Effector memory CD4-positive, alpha-beta T cell (primary cell): ENCODE results near the gene NPAS3.

Source experiments
- DNase-seq, 3 donors: peaks; one replicate each; pipeline ENCODE4 v3.0.0-alpha.2; 2020
- H3K27ac ChIP-seq: 2 replicates; pipeline ENCODE4 v1.7.0; 2013; ENCODE audit warnings: mild to moderate bottlenecking, low read length, moderate library complexity; ENCODE audit not compliant: insufficient read depth, poor library complexity, severe bottlenecking
- H3K27me3 ChIP-seq: replicated peaks from 2 replicates; pipeline ENCODE4 v1.7.0; 2013; ENCODE audit warnings: mild to moderate bottlenecking, low read length; ENCODE audit not compliant: insufficient read depth, control insufficient read depth, poor library complexity, severe bottlenecking
- H3K36me3 ChIP-seq: 2 replicates; pipeline ENCODE4 v1.7.0; 2013; ENCODE audit warnings: mild to moderate bottlenecking, low read length, moderate library complexity; ENCODE audit not compliant: control insufficient read depth, insufficient read depth
- H3K4me1 ChIP-seq: 2 replicates; pipeline ENCODE4 v1.7.0; 2013; ENCODE audit warnings: low read length, mild to moderate bottlenecking; ENCODE audit not compliant: control insufficient read depth, insufficient read depth, poor library complexity, severe bottlenecking
- H3K4me3 ChIP-seq: 2 replicates; pipeline ENCODE4 v1.7.0; 2013; ENCODE audit warnings: low read length, low read depth, mild to moderate bottlenecking; ENCODE audit not compliant: insufficient read depth, poor library complexity, severe bottlenecking
- H3K9me3 ChIP-seq: 2 replicates; pipeline ENCODE4 v1.7.0; 2013; ENCODE audit warnings: mild to moderate bottlenecking, low read length, moderate library complexity; ENCODE audit not compliant: control insufficient read depth
- total RNA-seq, 3 donors: gene quantifications; one replicate each; lab custom pipeline; 2026; lab: John Stamatoyannopoulos, UW

The NPAS3 gene
- 0 reads per million in 3 donors for total RNA-seq

DNA sequence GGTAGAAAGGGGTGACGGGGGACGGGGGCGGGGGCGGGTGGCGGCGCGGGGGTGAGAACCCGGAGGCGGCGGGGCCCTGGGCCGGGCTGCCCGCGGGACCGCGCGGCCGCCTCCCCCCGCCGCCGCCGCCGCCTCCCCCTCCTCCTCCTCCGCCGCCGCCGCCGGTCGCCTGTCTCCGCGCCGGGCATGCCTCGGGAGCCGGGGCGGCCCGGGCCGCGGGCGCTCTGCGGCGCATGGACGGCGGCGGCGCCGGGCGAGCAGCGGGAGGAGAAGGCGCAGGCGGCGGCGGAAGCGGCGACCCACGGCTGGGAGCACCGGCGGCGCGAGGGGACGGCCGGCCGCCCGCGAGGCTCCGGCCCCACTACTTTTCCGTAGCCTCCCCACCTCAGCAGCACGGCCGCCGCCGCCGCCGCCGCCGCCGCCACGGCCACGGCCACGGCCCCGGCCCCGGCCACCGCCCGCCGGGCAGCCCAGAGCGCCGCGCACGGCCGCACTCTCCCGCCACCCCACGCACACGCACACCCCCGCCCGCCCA is at the start of gene NPAS3:
Gene NPAS3 (plus strand): TSS at position 161 of the 535 bp plus-strand sequence.
- Histone ChIP-seq H3K4me3 (peak within 1 kb of the TSS; percentile 49), H3K27ac (no peak within 1 kb of the TSS), H3K4me1 (peaks cover 8% of the 10 kb centered on the region), H3K36me3 (no peaks in the 10 kb centered on the region), H3K27me3 (peaks cover 23% of the 10 kb centered on the region), H3K9me3 (no peaks in the 10 kb centered on the region)
- DNase-seq: no peak

DNA sequence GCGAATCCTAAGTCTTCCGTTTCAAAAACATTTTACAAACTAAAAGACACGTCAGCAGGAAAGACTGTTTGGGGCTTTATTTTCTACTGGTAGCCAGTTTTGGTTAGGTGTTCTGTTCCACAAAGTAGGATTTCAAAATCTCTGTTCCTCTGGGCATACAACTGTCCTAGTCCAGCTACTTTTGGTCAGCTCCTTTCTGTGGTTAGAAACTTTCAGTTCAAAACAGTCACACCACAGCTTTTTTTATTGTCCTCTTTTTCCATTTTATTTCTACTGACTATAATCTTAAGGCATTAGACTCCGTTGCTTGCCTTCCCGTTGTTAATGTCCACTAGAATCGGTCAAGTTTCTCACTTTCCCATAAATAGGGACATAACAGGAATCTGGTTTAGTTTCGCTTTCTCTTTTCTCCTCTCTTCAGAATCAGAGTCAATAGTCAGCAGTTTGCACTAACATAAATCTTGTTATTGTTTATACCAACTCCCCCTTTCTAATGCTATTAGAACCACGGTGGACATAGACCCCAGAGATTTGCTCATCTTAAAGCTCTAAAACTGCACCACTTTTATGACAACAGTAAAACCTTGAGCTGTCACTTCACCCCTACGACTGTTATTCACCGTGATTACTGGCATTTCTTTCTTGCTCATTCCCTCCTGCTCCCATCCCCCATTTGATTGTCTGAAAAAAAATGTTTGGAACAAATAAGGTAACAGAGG is 41.5 kb upstream of the NPAS3 start:
- no peak for DNase-seq
- Histone ChIP-seq H3K27ac (no peak overlapping the region), H3K4me3 (peak overlapping the region; percentile 33), H3K9me3 (no peaks in the 10 kb centered on the region), H3K27me3 (no peaks in the 10 kb centered on the region), H3K4me1 (no peaks in the 10 kb centered on the region), H3K36me3 (no peaks in the 10 kb centered on the region)

DNA sequence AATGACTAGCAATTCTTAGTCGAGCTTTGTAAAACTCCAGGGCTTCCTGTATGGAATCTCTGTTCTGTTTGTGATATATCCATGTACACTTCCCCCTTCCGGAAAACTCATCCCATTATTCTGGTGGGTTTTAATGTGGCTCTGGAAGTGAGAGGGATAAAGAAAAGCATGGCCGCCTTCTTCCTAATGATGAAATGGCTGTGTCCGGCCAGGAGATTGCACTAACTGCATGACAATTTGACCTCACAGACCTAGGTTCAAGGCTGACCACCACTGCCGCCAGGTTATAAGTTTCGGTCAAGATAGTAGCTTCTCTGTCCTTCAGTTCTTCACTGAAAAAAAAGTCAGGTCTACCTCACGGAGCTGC is 41.0 kb upstream of the NPAS3 start:
- no peak overlapping the region for H3K4me3 ChIP-seq
- no peak for DNase-seq

DNA sequence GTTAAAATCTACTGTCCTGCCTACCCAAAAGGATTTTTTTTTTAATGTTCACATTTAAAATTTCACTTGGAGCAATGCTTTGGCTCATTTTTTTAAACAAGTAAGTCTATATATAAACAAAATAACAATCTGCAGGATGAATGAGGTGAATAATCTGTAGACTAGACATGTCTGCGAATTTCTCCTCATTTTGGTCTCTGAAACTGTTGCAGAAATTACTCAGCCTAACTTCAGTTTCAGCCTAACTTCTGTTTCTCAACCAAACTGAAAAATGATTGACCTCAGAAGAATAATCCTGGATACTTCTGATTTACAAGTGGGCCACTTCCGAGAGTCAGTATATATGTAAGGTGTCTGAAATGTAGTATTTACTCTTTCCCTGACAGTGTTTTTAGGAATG is 39.8 kb upstream of the NPAS3 start:
- DNase-seq: no peak
- Histone ChIP-seq H3K27me3 (no peaks in the 10 kb centered on the region), H3K9me3 (no peaks in the 10 kb centered on the region), H3K27ac (no peak overlapping the region), H3K4me3 (no peak overlapping the region), H3K36me3 (no peaks in the 10 kb centered on the region), H3K4me1 (no peaks in the 10 kb centered on the region)

More for the DNA sequence above, 41.0 kb upstream of the NPAS3 start:
- no peaks in the 10 kb centered on the region for H3K4me1 ChIP-seq
- no peaks in the 10 kb centered on the region for H3K9me3 ChIP-seq
- no peaks in the 10 kb centered on the region for H3K27me3 ChIP-seq
- H3K27ac ChIP-seq: no peak overlapping the region
- no peaks in the 10 kb centered on the region for H3K36me3 ChIP-seq

DNA sequence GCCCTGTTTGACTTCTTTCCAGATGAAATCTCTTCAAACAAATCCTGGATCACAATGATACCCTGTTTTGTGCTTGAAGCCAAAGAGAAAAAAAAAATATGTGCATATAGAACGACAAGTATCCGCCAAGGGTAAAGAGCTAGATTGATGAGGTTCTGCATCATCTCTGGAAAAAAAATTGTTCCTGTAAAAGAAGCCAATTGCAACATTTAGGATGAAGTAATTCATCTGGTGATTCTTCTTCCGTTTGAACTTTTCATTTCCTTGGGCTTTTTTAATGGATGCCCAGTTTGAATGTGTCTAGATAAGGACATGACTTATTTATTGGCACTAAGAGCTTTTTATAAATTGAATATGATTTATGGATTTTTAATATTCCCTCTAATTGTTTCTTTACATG is 38.1 kb upstream of the NPAS3 start:
- Histone ChIP-seq H3K4me1 (no peaks in the 10 kb centered on the region), H3K27me3 (no peaks in the 10 kb centered on the region), H3K9me3 (no peaks in the 10 kb centered on the region), H3K36me3 (no peaks in the 10 kb centered on the region), H3K27ac (no peak overlapping the region), H3K4me3 (no peak overlapping the region)
- DNase-seq: no peak

DNA sequence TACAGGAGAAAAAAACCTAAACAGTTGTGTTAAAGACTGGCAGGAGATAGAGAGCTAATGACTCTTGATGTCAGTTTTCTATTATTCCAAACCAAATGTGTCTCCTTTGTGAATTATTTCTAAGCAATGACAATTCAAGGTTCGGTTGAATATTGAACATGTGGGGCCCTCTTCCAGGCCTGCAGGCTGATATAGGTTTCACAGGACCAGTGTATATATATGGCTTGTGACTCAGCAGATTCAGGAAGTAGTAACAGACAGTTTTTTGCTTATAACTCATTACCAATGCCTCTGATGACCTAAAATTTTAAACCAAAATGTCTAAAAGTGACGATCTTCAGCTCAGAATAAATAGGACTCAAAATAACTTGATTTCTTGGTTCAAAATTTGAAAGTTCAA is 33.7 kb upstream of the NPAS3 start:
- Histone ChIP-seq H3K4me1 (no peaks in the 10 kb centered on the region), H3K4me3 (no peak overlapping the region), H3K36me3 (no peaks in the 10 kb centered on the region), H3K27ac (no peak overlapping the region), H3K9me3 (no peaks in the 10 kb centered on the region), H3K27me3 (no peaks in the 10 kb centered on the region)
- no peak for DNase-seq

DNA sequence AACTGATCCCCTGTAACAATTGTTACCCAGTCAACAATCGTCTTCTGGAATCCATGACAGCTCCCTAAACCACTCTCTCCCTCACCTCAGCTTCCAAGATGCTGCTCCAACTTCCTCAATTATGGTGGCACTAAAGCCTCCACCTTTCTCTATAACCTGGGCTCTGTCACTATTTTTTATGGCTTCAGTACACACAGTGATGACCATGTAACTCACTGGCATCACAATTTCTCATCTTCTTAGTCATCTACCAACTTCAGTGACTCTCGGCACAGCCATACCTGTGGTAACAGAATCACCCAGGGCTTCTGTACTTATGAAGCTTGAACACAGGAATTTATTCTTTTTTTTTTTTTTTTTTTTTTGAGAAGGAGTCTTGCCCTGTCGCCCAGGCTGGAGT is 32.0 kb upstream of the NPAS3 start:
- no peak overlapping the region for H3K4me3 ChIP-seq
- no peaks in the 10 kb centered on the region for H3K36me3 ChIP-seq
- no peak overlapping the region for H3K27ac ChIP-seq
- DNase-seq: no peak
- no peaks in the 10 kb centered on the region for H3K4me1 ChIP-seq
- H3K27me3 ChIP-seq: no peaks in the 10 kb centered on the region
- H3K9me3 ChIP-seq: no peaks in the 10 kb centered on the region

DNA sequence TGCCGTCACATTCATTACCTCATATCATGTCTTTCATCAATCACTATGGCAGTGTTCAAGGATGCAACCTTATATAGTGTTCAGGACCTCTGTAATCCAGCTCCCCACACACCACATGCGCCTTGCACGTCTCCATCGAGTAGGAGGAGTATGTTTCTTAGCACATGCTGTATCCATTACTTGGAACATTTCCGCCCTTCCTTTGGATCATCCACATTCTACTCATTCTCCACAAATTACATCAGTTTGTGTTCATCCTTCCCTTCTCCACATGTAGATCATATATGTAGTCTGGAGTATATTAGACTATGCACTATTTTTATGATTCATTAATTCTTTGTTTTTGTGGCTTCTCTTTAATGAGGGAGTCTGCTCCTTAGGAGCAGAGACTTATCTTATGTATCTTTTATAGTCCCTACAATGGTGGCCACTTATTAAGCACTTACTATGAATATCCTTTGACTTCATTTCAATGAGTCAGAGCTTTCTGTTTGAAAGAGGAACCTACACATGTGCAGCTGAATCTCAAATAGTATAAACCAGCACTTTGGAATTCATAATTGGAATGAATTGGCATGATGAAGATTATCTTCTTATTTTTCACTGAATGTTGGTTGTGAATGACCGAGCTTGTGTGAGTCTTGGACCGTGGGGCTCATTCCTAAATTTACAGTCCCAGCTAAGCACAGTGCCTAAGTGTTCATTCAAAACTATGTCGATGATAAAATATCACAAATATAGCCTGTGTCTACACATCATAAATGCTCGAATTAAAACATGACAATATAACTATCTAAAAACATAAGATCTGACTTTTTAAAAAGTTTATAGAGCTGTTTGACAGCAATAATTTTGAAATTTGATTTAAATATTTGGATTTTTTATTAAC is 30.2 kb upstream of the NPAS3 start:
- Histone ChIP-seq H3K9me3 (no peaks in the 10 kb centered on the region), H3K36me3 (no peaks in the 10 kb centered on the region), H3K27ac (no peak overlapping the region), H3K4me1 (no peaks in the 10 kb centered on the region), H3K4me3 (no peak overlapping the region), H3K27me3 (no peaks in the 10 kb centered on the region)
- DNase-seq: no peak

DNA sequence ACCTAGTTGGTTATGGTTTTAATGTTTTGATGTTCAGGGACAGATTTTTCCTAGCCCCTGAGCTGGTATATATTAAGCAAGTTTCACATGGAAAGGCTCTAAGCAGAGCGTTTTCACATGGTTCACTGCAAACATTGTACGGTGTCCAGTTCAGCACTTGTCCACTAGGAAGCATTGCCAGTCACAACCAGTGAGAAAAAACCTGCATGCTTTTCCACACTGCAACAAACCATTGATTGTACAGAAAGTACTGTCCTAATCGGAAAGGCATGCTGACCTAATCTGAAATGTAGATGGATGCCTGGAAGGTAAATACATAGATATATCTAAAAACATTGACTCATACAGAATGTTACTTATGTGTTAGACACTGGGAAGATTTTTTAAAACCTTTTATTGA is 25.0 kb upstream of the NPAS3 start:
- no peaks in the 10 kb centered on the region for H3K36me3 ChIP-seq
- no peak overlapping the region for H3K4me3 ChIP-seq
- no peaks in the 10 kb centered on the region for H3K27me3 ChIP-seq
- H3K4me1 ChIP-seq: no peaks in the 10 kb centered on the region
- H3K9me3 ChIP-seq: no peaks in the 10 kb centered on the region
- no peak for DNase-seq
- no peak overlapping the region for H3K27ac ChIP-seq

DNA sequence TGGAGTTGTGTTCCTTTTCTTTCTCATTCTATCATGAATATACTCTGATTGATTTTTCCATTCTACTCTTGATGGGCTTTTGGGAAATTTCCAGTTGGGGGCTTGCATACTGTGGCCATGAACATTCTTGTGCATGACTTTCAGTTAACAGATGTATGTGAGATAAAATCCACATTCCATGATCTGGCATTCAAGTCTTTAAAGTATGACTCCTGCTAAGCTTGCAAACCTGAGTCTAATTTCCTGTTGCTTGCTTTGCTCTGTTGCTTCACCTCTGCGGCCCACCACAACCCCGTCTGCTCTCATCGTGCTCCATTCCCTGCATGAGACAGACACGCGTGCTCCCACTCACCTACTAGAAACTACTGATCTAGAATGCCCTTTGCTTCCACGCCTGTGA is 24.3 kb upstream of the NPAS3 start:
- Histone ChIP-seq H3K4me3 (no peak overlapping the region), H3K9me3 (no peaks in the 10 kb centered on the region), H3K4me1 (no peaks in the 10 kb centered on the region), H3K27me3 (no peaks in the 10 kb centered on the region), H3K36me3 (no peaks in the 10 kb centered on the region), H3K27ac (no peak overlapping the region)
- no peak for DNase-seq
